Measurements from ENCODE around the gene ABCG1.
A peak's percentile ranks its signal among the peaks of the same experiment; 100 is the strongest.

Gene ABCG1

DNA sequence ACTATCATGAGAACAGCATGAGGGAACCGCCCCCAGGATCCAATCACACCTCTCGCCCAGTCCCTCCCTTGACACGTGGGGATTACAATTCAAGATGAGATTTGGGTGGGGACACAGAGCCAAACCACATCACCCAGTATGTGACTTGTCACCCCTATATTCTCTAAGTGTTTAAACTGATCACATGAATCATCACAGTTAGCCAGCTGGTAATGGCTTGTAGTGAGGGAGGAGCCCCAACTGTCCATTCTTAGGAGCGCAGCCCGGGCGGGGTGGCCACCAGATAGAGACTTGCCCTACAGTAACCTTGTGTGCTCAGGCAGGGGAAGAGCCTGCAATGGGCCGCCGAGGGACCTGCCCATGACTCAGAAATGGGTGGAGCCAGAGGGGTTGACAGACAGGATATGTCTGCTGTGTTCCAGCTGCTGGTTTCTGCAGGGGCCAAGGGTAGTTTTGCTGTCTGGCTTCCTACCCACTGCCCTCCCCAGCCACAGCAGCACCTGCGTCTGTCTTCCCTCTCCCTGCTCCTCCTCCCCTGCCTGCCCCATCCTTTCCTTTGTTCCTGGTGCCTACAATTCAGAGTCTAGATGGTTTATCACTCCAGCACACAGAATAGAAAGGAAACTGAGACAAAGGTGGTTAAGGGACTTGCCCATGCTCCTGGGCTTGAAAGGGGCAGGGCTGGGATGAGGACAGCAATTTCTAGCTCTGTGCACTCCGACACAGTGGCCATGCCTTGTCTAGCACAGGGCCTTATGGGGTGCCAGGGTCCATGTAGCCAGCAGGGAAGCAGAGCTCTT lies 9.2 kb downstream of the ABCG1 start:
- peak overlapping the region; percentile 76 for H3K27ac ChIP-seq
- peaks cover 79% of the 10 kb centered on the region for H3K4me1 ChIP-seq (ENCODE audit: low read depth, poor library complexity, severe bottlenecking)
- H3K36me3 ChIP-seq (ENCODE audit: insufficient read depth), result no peaks in the 10 kb centered on the region
- H3K79me2 ChIP-seq (ENCODE audit: insufficient read depth, low read depth), result no peaks in the 10 kb centered on the region
- H3K9ac ChIP-seq, result peak overlapping the region; percentile 38; the same call in 1 of the 2 replicates
- H3K4me3 ChIP-seq (IDR thresholded peaks at IDR 0.05; ENCODE audit: insufficient read depth, low read depth, low read length), result no peak overlapping the region
- TF ChIP-seq, protein P1, sequence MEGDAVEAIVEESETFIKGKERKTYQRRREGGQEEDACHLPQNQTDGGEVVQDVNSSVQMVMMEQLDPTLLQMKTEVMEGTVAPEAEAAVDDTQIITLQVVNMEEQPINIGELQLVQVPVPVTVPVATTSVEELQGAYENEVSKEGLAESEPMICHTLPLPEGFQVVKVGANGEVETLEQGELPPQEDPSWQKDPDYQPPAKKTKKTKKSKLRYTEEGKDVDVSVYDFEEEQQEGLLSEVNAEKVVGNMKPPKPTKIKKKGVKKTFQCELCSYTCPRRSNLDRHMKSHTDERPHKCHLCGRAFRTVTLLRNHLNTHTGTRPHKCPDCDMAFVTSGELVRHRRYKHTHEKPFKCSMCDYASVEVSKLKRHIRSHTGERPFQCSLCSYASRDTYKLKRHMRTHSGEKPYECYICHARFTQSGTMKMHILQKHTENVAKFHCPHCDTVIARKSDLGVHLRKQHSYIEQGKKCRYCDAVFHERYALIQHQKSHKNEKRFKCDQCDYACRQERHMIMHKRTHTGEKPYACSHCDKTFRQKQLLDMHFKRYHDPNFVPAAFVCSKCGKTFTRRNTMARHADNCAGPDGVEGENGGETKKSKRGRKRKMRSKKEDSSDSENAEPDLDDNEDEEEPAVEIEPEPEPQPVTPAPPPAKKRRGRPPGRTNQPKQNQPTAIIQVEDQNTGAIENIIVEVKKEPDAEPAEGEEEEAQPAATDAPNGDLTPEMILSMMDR (conservative IDR thresholded peaks at IDR 0.05; ENCODE audit: low read depth, low read length), result no peak
- peak overlapping the region; percentile 58 for H2AFZ ChIP-seq (ENCODE audit: low read depth)
- no peaks in the 10 kb centered on the region for H4K20me1 ChIP-seq (ENCODE audit: insufficient read depth)
- peak overlapping the region; percentile 81 for H3K4me2 ChIP-seq
- H3K27me3 ChIP-seq (ENCODE audit: insufficient read depth, low read depth), result no peaks in the 10 kb centered on the region

DNA sequence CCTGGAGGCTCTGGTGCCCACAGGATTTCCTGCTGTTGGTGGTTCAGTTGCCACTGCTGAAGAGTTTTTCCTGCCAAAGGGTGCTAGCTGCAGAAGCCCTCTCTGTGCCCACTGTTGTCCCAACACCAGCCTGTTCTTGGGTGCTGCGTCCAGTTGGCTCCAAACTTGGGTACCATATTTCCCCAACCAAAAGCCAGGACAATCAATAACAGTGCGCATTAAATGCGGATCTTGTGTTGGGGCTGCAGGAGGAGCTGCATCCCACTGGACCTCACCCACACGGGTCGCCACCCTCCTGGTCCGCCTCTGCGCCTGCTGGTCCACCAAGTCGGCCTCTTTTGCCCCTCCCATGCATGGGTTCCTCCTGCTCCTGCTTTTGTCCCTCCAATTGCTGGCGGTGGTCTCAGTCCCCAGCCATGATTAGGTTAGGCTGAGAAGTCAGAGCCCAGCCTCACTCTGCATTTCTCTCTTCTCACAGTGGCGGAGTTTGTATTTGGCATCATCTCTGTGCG lies 9.8 kb downstream of the ABCG1 start:
- Histone ChIP-seq H3K4me2 (peak overlapping the region; percentile 81), H3K4me3 (IDR thresholded peaks at IDR 0.05; ENCODE audit: insufficient read depth, low read depth, low read length) (no peak overlapping the region)

DNA sequence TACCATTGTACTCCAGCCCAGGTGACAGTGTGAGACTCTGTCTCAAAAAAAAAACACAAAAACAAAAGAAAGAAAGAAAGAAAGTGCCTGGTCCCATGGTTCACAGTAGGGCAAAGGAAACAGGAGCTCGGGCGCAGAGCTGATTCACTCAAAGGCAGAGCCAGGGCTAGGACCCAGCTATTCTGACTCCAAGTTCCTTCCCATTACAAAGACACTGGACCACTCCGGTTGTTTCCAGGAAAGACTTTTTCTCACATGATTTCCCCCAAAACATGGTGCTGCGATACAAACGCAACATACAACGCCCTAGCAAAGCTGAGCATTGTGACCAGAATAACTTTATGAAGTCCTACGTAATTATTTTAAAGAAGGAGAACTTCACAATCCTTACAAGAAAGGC lies 10.7 kb downstream of the ABCG1 start:
- Histone ChIP-seq H3K4me1 (ENCODE audit: low read depth, poor library complexity, severe bottlenecking) (peaks cover 92% of the 10 kb centered on the region), H3K4me2 (no peak overlapping the region), H4K20me1 (ENCODE audit: insufficient read depth) (no peaks in the 10 kb centered on the region), H3K79me2 (ENCODE audit: insufficient read depth, low read depth) (no peaks in the 10 kb centered on the region), H3K4me3 (IDR thresholded peaks at IDR 0.05; ENCODE audit: insufficient read depth, low read depth, low read length) (no peak overlapping the region), H3K36me3 (ENCODE audit: insufficient read depth) (no peaks in the 10 kb centered on the region), H3K9ac (no peak overlapping the region), H3K27me3 (ENCODE audit: insufficient read depth, low read depth) (no peaks in the 10 kb centered on the region), H2AFZ (ENCODE audit: low read depth) (no peak overlapping the region), H3K27ac (no peak overlapping the region)
- TF ChIP-seq, protein P1 (conservative IDR thresholded peaks at IDR 0.05; ENCODE audit: low read depth, low read length), result no peak

More for the DNA sequence above, 9.8 kb downstream of the ABCG1 start:
- Histone ChIP-seq H3K36me3 (ENCODE audit: insufficient read depth) (no peaks in the 10 kb centered on the region), H3K79me2 (ENCODE audit: insufficient read depth, low read depth) (no peaks in the 10 kb centered on the region), H3K9ac (0 out of 2 replicates have a peak overlapping the region, but pooled peaks have one; percentile 38), H3K27me3 (ENCODE audit: insufficient read depth, low read depth) (no peaks in the 10 kb centered on the region), H4K20me1 (ENCODE audit: insufficient read depth) (no peaks in the 10 kb centered on the region), H3K27ac (peak overlapping the region; percentile 76), H3K4me1 (ENCODE audit: low read depth, poor library complexity, severe bottlenecking) (peaks cover 85% of the 10 kb centered on the region), H2AFZ (ENCODE audit: low read depth) (peak overlapping the region; percentile 58; the same call in 1 of the 2 replicates)
- TF ChIP-seq, protein P1 (conservative IDR thresholded peaks at IDR 0.05; ENCODE audit: low read depth, low read length), result no peak

DNA sequence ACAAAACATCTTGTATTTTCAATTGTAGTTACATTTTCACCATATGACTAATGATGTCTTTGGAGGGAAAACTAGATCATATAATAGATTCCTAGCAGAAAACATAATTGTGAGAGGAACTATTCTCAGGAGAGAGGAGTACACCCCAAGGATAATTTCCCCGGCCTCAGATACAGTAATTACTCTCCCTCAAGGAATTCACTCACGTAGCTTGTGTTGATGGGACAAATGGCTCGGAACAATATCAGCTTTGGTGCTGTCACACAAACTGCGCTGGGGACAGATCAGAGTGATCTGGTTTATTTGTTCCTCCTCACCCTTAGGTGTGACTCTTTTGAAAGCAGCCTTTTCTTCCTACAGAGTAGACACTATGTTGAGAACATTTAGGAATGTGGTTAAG lies 11.2 kb downstream of the ABCG1 start:
- Histone ChIP-seq H3K36me3 (ENCODE audit: insufficient read depth) (no peaks in the 10 kb centered on the region), H3K27me3 (ENCODE audit: insufficient read depth, low read depth) (no peaks in the 10 kb centered on the region), H3K27ac (no peak overlapping the region), H3K4me2 (no peak overlapping the region), H3K4me1 (ENCODE audit: low read depth, poor library complexity, severe bottlenecking) (peaks cover 96% of the 10 kb centered on the region), H4K20me1 (ENCODE audit: insufficient read depth) (no peaks in the 10 kb centered on the region), H3K9ac (no peak overlapping the region), H2AFZ (ENCODE audit: low read depth) (no peak overlapping the region), H3K4me3 (IDR thresholded peaks at IDR 0.05; ENCODE audit: insufficient read depth, low read depth, low read length) (no peak overlapping the region), H3K79me2 (ENCODE audit: insufficient read depth, low read depth) (no peaks in the 10 kb centered on the region)
- TF ChIP-seq, protein P1 (conservative IDR thresholded peaks at IDR 0.05; ENCODE audit: low read depth, low read length), result no peak

All from KMS-11 (cell line).